OCI-LY1 (cell line): Measurements from ENCODE around the gene ZNF473.

ENCODE experiments used
- CTCF ChIP-seq: fragments of 200-600 bp; sonication (generic), shearing (Covaris generic); IDR thresholded peaks from 2 replicates; pipeline ENCODE4 v1.5.1; 2017; ENCODE audit warnings: mild to moderate bottlenecking, antibody characterized with exemption, low read length, moderate library complexity, mixed read lengths
- EZH2 ChIP-seq: fragments of 200-600 bp; sonication (generic), shearing (Covaris generic); IDR thresholded peaks from 2 replicates; pipeline ENCODE4 v1.8.0; 2017; ENCODE audit warnings: borderline replicate concordance, mixed run types, mild to moderate bottlenecking, antibody characterized with exemption, low read length, moderate library complexity, mixed read lengths

- TF ChIP-seq CTCF, result no peak
- TF ChIP-seq EZH2, result no peak
Measured at GRCh38 chr19:50003254-50003788, 22.5 kb upstream of the ZNF473 start.
